Measurements from ENCODE around the gene BMP8A.

The BMP8A gene

GRCh38 chr1:39450956-39451606 is 40.4 kb upstream of the BMP8A start:
- no peak overlapping the region for H2AFZ ChIP-seq (ENCODE audit: low read depth, low read length)
- H3K36me3 ChIP-seq (replicated peaks; ENCODE audit: low read depth, low read length): peaks cover 23% of the 10 kb centered on the region
- H3K79me2 ChIP-seq (ENCODE audit: low read length): no peaks in the 10 kb centered on the region
- H3K4me3 ChIP-seq (ENCODE audit: low read length): no peak overlapping the region
- H3K4me2 ChIP-seq (ENCODE audit: low read length): no peak overlapping the region
- no peaks in the 10 kb centered on the region for H4K20me1 ChIP-seq (ENCODE audit: insufficient read depth, low read length)
- TF ChIP-seq EZH2phosphoT487 (IDR thresholded peaks at IDR 0.05; ENCODE audit: low read depth) (no peak), CTCF (IDR thresholded peaks at IDR 0.05; ENCODE audit: low read depth, low read length) (no peak)
- no peaks in the 10 kb centered on the region for H3K4me1 ChIP-seq (ENCODE audit: low read length)
- H3K27ac ChIP-seq (ENCODE audit: low read length): no peak overlapping the region
- no peak overlapping the region for H3K9ac ChIP-seq (ENCODE audit: low read length)
- no peaks in the 10 kb centered on the region for H3K9me3 ChIP-seq (ENCODE audit: insufficient read depth, low read length)
- H3K27me3 ChIP-seq (ENCODE audit: low read depth, low read length): no peaks in the 10 kb centered on the region

DNA sequence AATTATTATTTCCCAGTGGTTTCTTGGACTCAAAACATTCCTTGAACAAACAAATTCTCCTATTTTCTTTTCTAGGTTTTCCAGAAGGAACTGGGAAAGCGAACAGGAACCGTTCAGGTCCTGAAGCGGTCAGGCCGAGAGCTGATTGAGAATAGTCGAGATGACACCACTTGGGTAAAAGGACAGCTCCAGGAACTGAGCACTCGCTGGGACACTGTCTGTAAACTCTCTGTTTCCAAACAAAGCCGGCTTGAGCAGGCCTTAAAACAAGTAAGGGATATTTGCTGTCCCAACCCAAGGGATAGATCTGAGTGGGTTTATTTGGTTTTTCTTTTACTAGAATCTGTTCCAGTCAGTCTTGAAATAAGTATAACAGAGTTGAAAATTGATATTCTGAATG is 39.4 kb upstream of the BMP8A start:
- H3K9ac ChIP-seq (ENCODE audit: low read length): no peak overlapping the region
- H3K79me2 ChIP-seq (ENCODE audit: low read length): no peaks in the 10 kb centered on the region
- H3K9me3 ChIP-seq (ENCODE audit: insufficient read depth, low read length): no peaks in the 10 kb centered on the region
- no peaks in the 10 kb centered on the region for H3K27me3 ChIP-seq (ENCODE audit: low read depth, low read length)
- peaks cover 23% of the 10 kb centered on the region for H3K36me3 ChIP-seq (replicated peaks; ENCODE audit: low read depth, low read length)
- no peaks in the 10 kb centered on the region for H3K4me1 ChIP-seq (ENCODE audit: low read length)
- no peak overlapping the region for H3K4me3 ChIP-seq (ENCODE audit: low read length)
- no peaks in the 10 kb centered on the region for H4K20me1 ChIP-seq (ENCODE audit: insufficient read depth, low read length)
- no peak overlapping the region for H3K4me2 ChIP-seq (ENCODE audit: low read length)
- no peak for TF ChIP-seq CTCF (IDR thresholded peaks at IDR 0.05; ENCODE audit: low read depth, low read length)
- TF ChIP-seq EZH2phosphoT487 (IDR thresholded peaks at IDR 0.05; ENCODE audit: low read depth): no peak
- no peak overlapping the region for H3K27ac ChIP-seq (ENCODE audit: low read length)
- no peak overlapping the region for H2AFZ ChIP-seq (ENCODE audit: low read depth, low read length)

- TF ChIP-seq CTCF (IDR thresholded peaks at IDR 0.05; ENCODE audit: low read depth, low read length) (no peak), EZH2phosphoT487 (IDR thresholded peaks at IDR 0.05; ENCODE audit: low read depth) (no peak)
- H3K27me3 ChIP-seq (ENCODE audit: low read depth, low read length): no peaks in the 10 kb centered on the region
- no peaks in the 10 kb centered on the region for H4K20me1 ChIP-seq (ENCODE audit: insufficient read depth, low read length)
- H2AFZ ChIP-seq (ENCODE audit: low read depth, low read length): no peak overlapping the region
- no peaks in the 10 kb centered on the region for H3K4me1 ChIP-seq (ENCODE audit: low read length)
- no peaks in the 10 kb centered on the region for H3K9me3 ChIP-seq (ENCODE audit: insufficient read depth, low read length)
- no peak overlapping the region for H3K4me2 ChIP-seq (ENCODE audit: low read length)
- no peak overlapping the region for H3K4me3 ChIP-seq (ENCODE audit: low read length)
- no peak overlapping the region for H3K27ac ChIP-seq (ENCODE audit: low read length)
- no peak overlapping the region for H3K9ac ChIP-seq (ENCODE audit: low read length)
- H3K79me2 ChIP-seq (ENCODE audit: low read length): no peaks in the 10 kb centered on the region
- peaks cover 21% of the 10 kb centered on the region for H3K36me3 ChIP-seq (replicated peaks; ENCODE audit: low read depth, low read length)
Observed at GRCh38 chr1:39452540-39452939, 38.9 kb upstream of the BMP8A start.

DNA sequence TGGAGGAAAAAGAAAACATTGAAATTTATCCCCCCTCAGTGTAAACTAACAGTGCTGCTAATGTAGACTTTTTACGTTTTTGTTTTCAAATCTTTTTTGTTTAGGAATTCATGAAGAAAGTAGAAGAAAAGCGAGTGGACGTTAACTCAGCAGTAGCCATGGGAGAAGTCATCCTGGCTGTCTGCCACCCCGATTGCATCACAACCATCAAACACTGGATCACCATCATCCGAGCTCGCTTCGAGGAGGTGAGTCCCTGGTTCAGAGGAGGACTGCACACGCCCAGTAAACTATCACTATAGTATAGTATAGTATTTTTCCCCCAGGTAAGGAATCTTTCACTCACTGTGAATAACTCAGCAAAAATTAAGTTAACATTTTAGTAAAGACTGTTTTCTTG is 37.8 kb upstream of the BMP8A start:
- no peaks in the 10 kb centered on the region for H3K27me3 ChIP-seq (ENCODE audit: low read depth, low read length)
- no peak overlapping the region for H2AFZ ChIP-seq (ENCODE audit: low read depth, low read length)
- no peaks in the 10 kb centered on the region for H4K20me1 ChIP-seq (ENCODE audit: insufficient read depth, low read length)
- no peak overlapping the region for H3K4me2 ChIP-seq (ENCODE audit: low read length)
- no peak for TF ChIP-seq EZH2phosphoT487 (IDR thresholded peaks at IDR 0.05; ENCODE audit: low read depth)
- no peak for TF ChIP-seq CTCF (IDR thresholded peaks at IDR 0.05; ENCODE audit: low read depth, low read length)
- no peak overlapping the region for H3K27ac ChIP-seq (ENCODE audit: low read length)
- no peaks in the 10 kb centered on the region for H3K4me1 ChIP-seq (ENCODE audit: low read length)
- H3K79me2 ChIP-seq (ENCODE audit: low read length): no peaks in the 10 kb centered on the region
- no peaks in the 10 kb centered on the region for H3K9me3 ChIP-seq (ENCODE audit: insufficient read depth, low read length)
- H3K36me3 ChIP-seq (replicated peaks; ENCODE audit: low read depth, low read length): peaks cover 23% of the 10 kb centered on the region
- no peak overlapping the region for H3K4me3 ChIP-seq (ENCODE audit: low read length)
- no peak overlapping the region for H3K9ac ChIP-seq (ENCODE audit: low read length)

Measured in OCI-LY3 (cell line).